Stimulated activated naive B cell treated with anti-CD40 and anti-IgM and Interleukin-4, amounts not matched to agents 10 μg/mL and 1 μg/mL and 100 μg/mL, for 72 hours (primary cell): ENCODE data around the gene TRAF3IP3.

ENCODE experiments used
- ATAC-seq, 2 donors: fragments of 150-1000 bp; cut with Tn5 transposase; replicated peaks; 2 replicates each; pipeline ENCODE4 v1.10.0; 2021; ENCODE audit warnings: moderate library complexity in 1 of 2
- DNase-seq: peaks from one replicate; pipeline ENCODE4 v3.0.0; 2021
- H3K27ac Mint-ChIP-seq: one replicate; pipeline ENCODE4 v1.8.0; 2022; ENCODE audit warnings: mild to moderate bottlenecking, mixed read lengths
- H3K27me3 Mint-ChIP-seq, 2 donors: one replicate each; pipeline ENCODE4 v1.8.0; 2022; ENCODE audit warnings: mixed read lengths in 2 of 2
- H3K36me3 Mint-ChIP-seq, 2 donors: one replicate each; pipeline ENCODE4 v1.8.0; 2022; ENCODE audit warnings: mixed read lengths in 2 of 2, mild to moderate bottlenecking in 1 of 2
- H3K4me1 Mint-ChIP-seq, 2 donors: one replicate each; pipeline ENCODE4 v1.8.0; 2022; ENCODE audit warnings: mixed read lengths in 2 of 2, mild to moderate bottlenecking in 1 of 2
- H3K4me3 Mint-ChIP-seq, 2 donors: one replicate each; pipeline ENCODE4 v1.8.0; 2022; ENCODE audit warnings: mild to moderate bottlenecking in 2 of 2, mixed read lengths in 2 of 2, moderate library complexity in 1 of 2
- H3K9me3 Mint-ChIP-seq, 2 donors: one replicate each; pipeline ENCODE4 v1.8.0; 2022; ENCODE audit warnings: mixed read lengths in 2 of 2, mild to moderate bottlenecking in 1 of 2

Gene TRAF3IP3

DNA sequence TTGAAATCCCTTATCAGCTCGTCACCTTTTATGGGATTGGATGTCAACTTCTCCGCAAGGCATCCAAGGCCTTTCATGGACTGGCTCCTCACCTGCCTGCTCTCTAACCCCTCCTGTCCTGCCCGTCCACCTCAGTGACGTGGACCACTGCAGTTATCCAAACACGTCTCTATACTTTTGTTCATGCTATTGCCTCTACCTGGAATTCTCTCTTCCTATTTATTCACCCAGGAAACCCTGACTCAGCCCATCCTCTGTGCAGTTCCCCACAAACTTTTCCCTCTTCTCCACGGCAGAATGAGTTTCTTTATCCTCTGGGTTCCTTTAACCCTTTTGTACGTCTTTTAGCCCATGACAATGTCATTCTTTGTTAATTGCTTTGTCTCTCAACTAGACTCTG is 66.9 kb downstream of the TRAF3IP3 start:
- ATAC-seq (no peak), DNase-seq (no peak)
- Mint-ChIP-seq H3K9me3 (no peaks in the 10 kb centered on the region), H3K4me1 (peaks cover 10 to 14% of the 10 kb centered on the region in 2 donors), H3K27ac (no peak overlapping the region), H3K4me3 (no peak overlapping the region), H3K27me3 (peaks cover 26 to 34% of the 10 kb centered on the region in 2 donors), H3K36me3 (no peaks in the 10 kb centered on the region)

GRCh38 chr1:209823143-209824041 is 67.5 kb downstream of the TRAF3IP3 start:
- H3K27ac Mint-ChIP-seq, result no peak overlapping the region
- H3K9me3 Mint-ChIP-seq, result no peaks in the 10 kb centered on the region
- peaks cover 10 to 17% of the 10 kb centered on the region in 2 donors for H3K4me1 Mint-ChIP-seq
- no peak for DNase-seq
- no peaks in the 10 kb centered on the region for H3K36me3 Mint-ChIP-seq
- ATAC-seq, result peak in 1 of 2 donors; percentile 28
- H3K4me3 Mint-ChIP-seq, result no peak overlapping the region
- H3K27me3 Mint-ChIP-seq, result peaks cover 24 to 30% of the 10 kb centered on the region in 2 donors

DNA sequence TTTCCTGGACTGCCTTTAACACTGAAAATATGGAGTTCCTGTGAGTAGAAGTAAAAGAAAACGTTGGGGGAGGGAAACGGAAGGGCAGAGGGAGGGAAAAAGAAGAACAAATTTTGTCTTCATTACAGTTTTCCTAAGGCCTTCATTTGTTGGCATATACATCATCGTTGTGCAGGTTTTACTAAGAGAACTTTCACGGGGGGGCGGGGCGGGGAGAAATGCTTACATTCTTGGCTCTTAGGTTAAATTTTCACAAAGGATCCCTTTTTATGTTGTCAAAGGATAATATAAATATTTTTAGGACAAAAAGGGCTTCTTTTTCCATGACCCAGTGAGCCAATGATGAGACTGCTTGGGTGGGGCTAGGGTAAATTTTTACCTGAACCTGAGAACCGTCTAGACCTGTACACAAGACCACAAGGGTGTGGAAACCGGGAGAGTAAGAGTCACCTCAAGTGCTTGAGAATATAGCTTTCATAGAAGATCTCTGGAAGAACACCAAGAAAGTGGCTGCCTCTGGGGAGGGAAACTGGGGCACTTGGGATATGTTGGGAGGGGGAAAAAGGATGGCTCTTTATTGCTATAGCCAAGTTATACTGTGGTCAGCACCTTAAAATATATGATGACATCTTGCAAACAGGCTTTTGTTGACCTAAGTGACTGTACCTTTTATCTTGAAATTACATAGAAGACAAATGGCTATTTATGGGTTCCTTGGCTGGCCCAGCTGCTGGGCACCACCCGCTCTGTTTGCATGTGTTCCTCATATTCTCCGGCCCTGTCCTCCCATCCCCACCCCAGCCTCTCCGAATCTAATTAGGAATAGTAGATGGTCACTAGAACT is 70.0 kb downstream of the TRAF3IP3 start:
- Mint-ChIP-seq H3K4me1 (peaks cover 15 to 39% of the 10 kb centered on the region in 2 donors), H3K27ac (no peak overlapping the region), H3K9me3 (no peaks in the 10 kb centered on the region), H3K27me3 (peaks cover 13 to 17% of the 10 kb centered on the region in 2 donors), H3K36me3 (peaks cover 6 to 12% of the 10 kb centered on the region in 2 donors), H3K4me3 (no peak overlapping the region)
- ATAC-seq (no peak), DNase-seq (no peak)

DNA sequence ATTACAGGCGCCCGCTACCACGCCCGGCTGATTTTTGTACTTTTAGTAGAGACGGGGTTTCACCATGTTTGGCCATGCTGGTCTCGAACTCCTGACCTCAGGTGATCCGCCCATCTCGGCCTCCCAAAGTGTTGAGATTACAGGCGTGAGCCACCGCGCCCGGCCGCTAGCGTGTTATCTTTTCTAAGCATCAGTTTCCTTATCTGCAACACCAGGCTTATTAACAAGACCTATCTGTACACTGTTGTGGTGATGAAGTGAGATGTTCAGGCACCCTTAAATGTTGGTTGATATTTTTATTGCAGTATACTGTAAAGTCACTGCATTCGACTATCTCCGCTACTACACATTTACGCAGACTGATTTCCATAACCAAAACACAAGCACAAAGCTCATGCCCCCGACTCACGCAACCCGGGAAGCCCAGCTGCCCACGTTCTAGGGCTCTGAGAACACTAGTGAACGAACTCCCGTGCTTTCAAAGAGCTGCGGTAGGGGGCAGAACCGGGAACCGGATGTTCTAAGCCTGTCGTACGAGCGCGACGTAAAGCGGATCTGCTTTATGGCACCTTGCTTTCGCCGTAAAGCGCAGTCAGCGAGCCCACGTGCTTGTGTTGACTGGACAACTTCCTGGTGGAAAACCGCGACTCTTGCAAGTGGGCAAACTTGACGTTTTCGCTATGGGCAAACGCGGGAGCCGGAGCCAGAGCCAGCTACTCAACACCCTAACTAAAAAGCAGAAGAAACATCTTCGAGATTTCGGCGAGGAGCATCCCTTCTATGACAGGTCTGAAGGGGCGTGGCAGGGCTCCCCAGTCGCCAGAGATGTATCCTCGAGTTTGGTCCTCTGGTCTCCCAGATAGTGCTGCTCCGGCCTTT is 71.8 kb downstream of the TRAF3IP3 start, which contains the start of gene UTP25:
Gene UTP25, plus strand, starts transcription at position 589 of the 879 bp plus-strand sequence. Its CDS starts 92 bp downstream, at position 681.
- Mint-ChIP-seq H3K4me3 (peak within 1 kb of the TSS; percentile 91 to 97), H3K27ac (peak within 1 kb of the TSS; percentile 98), H3K36me3 (peaks cover 8 to 25% of the 10 kb centered on the region in 2 donors)

GRCh38 chr1:209829716-209830115 is 73.9 kb downstream of the TRAF3IP3 start:
- DNase-seq, result no peak
- H3K36me3 Mint-ChIP-seq, result peaks cover 17 to 46% of the 10 kb centered on the region in 2 donors
- H3K4me3 Mint-ChIP-seq, result peak overlapping the region; percentile 67 to 73
- peaks cover 20 to 47% of the 10 kb centered on the region in 2 donors for H3K4me1 Mint-ChIP-seq
- no peak for ATAC-seq
- peak overlapping the region; percentile 80 for H3K27ac Mint-ChIP-seq
- H3K9me3 Mint-ChIP-seq, result no peaks in the 10 kb centered on the region
- no peaks in the 10 kb centered on the region for H3K27me3 Mint-ChIP-seq

More for the DNA sequence above, 71.8 kb downstream of the TRAF3IP3 start, which contains the start of gene UTP25:
- peak; percentile 94 for DNase-seq
- ATAC-seq, result peak; percentile 93 to 94
- Mint-ChIP-seq H3K27me3 (peaks cover 4 to 5% of the 10 kb centered on the region in 2 donors), H3K4me1 (peaks cover 16 to 43% of the 10 kb centered on the region in 2 donors), H3K9me3 (no peaks in the 10 kb centered on the region)

GRCh38 chr1:209830722-209831121 is 74.9 kb downstream of the TRAF3IP3 start:
- H3K9me3 Mint-ChIP-seq, result no peaks in the 10 kb centered on the region
- ATAC-seq, result no peak
- H3K27ac Mint-ChIP-seq, result peak overlapping the region; percentile 16
- H3K4me3 Mint-ChIP-seq, result no peak overlapping the region
- H3K27me3 Mint-ChIP-seq, result no peaks in the 10 kb centered on the region
- H3K4me1 Mint-ChIP-seq, result peaks cover 25 to 57% of the 10 kb centered on the region in 2 donors
- DNase-seq, result no peak
- peaks cover 26 to 53% of the 10 kb centered on the region in 2 donors for H3K36me3 Mint-ChIP-seq

DNA sequence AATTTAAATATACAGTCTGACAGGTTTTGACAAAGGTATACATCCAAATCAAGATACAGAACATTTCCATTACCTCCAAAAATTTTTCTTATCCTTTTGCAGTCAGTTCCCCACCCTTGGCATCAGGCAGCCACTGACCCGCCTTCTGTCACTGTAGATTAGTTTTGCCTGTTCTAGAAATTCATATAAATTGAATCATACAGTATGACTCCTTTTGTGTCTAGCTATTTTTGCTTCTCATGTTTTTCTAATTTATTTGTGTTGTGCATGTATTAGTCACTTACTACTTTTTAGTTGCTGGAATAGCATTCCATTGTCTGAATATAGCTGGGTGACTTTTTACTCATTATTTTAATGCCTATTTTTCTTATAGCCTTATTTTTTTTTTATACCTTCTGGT is 75.8 kb downstream of the TRAF3IP3 start:
- Mint-ChIP-seq H3K9me3 (no peaks in the 10 kb centered on the region), H3K4me1 (peaks cover 27 to 65% of the 10 kb centered on the region in 2 donors), H3K36me3 (peaks cover 34 to 57% of the 10 kb centered on the region in 2 donors), H3K27me3 (no peaks in the 10 kb centered on the region), H3K4me3 (no peak overlapping the region), H3K27ac (no peak overlapping the region)
- DNase-seq (no peak), ATAC-seq (no peak)
